HEK293 (cell line): ENCODE measurements around the gene LCE2D.

Experiments
- SP2 ChIP-seq: fragments of 450-650 bp; formaldehyde crosslinking; IDR thresholded peaks from 2 replicates; pipeline ENCODE4 v1.5.1; 2016; ENCODE audit warnings: missing biosample characterization, missing genetic modification characterization
- TCF7L2 ChIP-seq: IDR thresholded peaks from 2 replicates; pipeline ENCODE4 v1.6.1; 2011; ENCODE audit warnings: low read depth, mild to moderate bottlenecking, inconsistent platforms, low read length, moderate library complexity, borderline replicate concordance
- ZNF561 ChIP-seq: fragments of 450-650 bp; IDR thresholded peaks from 2 replicates; pipeline ENCODE4 v1.5.1; 2018; ENCODE audit warnings: missing biosample characterization, missing genetic modification characterization, borderline replicate concordance
- ZNF830 ChIP-seq: fragments of 450-650 bp; IDR thresholded peaks from 2 replicates; pipeline ENCODE4 v1.5.0; 2018; ENCODE audit warnings: missing biosample characterization, missing genetic modification characterization, low read depth, mild to moderate bottlenecking, moderate library complexity
- ZSCAN16 ChIP-seq: fragments of 450-650 bp; formaldehyde crosslinking; IDR thresholded peaks from 2 replicates; pipeline ENCODE4 v1.5.1; 2016; ENCODE audit warnings: missing biosample characterization, missing genetic modification characterization
- TF ChIP-seq, protein P1 (sequence below): fragments of 450-650 bp; formaldehyde crosslinking; IDR thresholded peaks from 2 replicates; pipeline ENCODE4 v1.5.1; 2016; ENCODE audit warnings: missing biosample characterization, missing genetic modification characterization
- TF ChIP-seq, protein P2 (sequence below): IDR thresholded peaks from 2 replicates; pipeline ENCODE4 v1.6.1; 2011; ENCODE audit warnings: mild to moderate bottlenecking, low read depth, low read length, borderline replicate concordance

DNA sequence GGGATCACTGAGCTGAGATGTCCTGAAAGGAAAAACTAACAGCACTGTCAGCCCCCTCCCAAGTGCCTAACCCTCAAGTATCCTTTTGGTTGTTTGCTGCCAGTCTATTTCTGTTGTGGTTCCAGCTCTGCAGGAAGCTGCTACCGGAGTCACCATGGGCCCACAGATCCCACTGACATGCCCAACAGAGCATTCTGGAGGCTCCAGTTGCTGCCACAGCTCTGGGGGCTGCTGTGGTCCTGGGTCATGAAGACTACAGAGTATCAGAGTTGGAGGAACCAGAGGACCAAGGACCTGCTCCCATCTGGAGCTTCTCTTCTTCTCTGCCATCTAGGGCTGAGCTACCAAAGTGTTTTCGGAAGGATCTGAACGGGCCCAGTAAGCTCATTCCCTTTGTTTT lies 41.2 kb upstream of the LCE2D start:
- TF ChIP-seq, protein P1, sequence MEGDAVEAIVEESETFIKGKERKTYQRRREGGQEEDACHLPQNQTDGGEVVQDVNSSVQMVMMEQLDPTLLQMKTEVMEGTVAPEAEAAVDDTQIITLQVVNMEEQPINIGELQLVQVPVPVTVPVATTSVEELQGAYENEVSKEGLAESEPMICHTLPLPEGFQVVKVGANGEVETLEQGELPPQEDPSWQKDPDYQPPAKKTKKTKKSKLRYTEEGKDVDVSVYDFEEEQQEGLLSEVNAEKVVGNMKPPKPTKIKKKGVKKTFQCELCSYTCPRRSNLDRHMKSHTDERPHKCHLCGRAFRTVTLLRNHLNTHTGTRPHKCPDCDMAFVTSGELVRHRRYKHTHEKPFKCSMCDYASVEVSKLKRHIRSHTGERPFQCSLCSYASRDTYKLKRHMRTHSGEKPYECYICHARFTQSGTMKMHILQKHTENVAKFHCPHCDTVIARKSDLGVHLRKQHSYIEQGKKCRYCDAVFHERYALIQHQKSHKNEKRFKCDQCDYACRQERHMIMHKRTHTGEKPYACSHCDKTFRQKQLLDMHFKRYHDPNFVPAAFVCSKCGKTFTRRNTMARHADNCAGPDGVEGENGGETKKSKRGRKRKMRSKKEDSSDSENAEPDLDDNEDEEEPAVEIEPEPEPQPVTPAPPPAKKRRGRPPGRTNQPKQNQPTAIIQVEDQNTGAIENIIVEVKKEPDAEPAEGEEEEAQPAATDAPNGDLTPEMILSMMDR = no peak
- TF ChIP-seq SP2 (tag by site-specific recombination) (no peak), ZNF561 (tag by site-specific recombination) (no peak), ZSCAN16 (tag by site-specific recombination) (no peak), ZNF830 (no peak), TCF7L2 (no peak)
- TF ChIP-seq, protein P2, sequence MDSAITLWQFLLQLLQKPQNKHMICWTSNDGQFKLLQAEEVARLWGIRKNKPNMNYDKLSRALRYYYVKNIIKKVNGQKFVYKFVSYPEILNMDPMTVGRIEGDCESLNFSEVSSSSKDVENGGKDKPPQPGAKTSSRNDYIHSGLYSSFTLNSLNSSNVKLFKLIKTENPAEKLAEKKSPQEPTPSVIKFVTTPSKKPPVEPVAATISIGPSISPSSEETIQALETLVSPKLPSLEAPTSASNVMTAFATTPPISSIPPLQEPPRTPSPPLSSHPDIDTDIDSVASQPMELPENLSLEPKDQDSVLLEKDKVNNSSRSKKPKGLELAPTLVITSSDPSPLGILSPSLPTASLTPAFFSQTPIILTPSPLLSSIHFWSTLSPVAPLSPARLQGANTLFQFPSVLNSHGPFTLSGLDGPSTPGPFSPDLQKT = no peak
